Measurements from ENCODE around the gene ITGAL. TPM values are rescaled to one million over a fixed set of nuclear protein-coding genes. Genes with fewer than 3 reads are reported as not detected.
"Not testable (repeated sequence)": the region's sequence is repeated elsewhere in the genome, so short reads cannot be mapped to it uniquely, and the experiment has no call there.

The ITGAL gene
- total RNA-seq, 4 donors from 2014 or later, result 0.56 to 4.6 (median 2.8) TPM

DNA sequence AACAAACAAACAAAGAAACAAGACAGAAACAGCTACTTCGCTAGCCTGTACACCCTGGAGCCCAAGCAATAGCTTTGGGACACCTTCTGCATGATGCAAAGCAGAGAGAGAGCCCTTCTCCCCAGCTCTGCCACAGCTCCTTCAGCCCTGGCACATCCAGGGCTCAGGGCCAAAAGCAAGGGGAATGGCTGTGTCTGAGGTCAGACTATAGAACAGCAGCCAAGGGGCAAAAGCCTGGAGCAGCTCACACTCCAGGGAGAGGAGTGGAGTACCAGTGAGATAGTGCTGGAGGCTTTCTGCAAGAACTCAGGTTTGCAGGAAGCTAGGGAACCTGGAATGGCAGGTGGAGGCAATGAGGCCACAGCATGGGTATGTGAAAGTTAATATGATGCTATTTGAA, 15.3 kb upstream of the ITGAL start:
- H3K4me1 ChIP-seq, result no peaks in the 10 kb centered on the region
- no peaks in the 10 kb centered on the region for H3K27me3 ChIP-seq
- H3K36me3 ChIP-seq, result no peaks in the 10 kb centered on the region
- intact Hi-C loops (cut with DNase I), result no loop called here
- DNase-seq, result no peak
- TF ChIP-seq POLR2A (IDR thresholded peaks at IDR 0.05) (no peak), CTCF (IDR thresholded peaks at IDR 0.05) (no peak)
- H3K9me3 ChIP-seq, result no peaks in the 10 kb centered on the region
- 83% methylated on average over 1 of the region's 1 CpG for WGBS, 2 donors
- no peak overlapping the region for H3K27ac ChIP-seq
- H3K4me3 ChIP-seq (replicated peaks in 1 of 3), result no peak overlapping the region

DNA sequence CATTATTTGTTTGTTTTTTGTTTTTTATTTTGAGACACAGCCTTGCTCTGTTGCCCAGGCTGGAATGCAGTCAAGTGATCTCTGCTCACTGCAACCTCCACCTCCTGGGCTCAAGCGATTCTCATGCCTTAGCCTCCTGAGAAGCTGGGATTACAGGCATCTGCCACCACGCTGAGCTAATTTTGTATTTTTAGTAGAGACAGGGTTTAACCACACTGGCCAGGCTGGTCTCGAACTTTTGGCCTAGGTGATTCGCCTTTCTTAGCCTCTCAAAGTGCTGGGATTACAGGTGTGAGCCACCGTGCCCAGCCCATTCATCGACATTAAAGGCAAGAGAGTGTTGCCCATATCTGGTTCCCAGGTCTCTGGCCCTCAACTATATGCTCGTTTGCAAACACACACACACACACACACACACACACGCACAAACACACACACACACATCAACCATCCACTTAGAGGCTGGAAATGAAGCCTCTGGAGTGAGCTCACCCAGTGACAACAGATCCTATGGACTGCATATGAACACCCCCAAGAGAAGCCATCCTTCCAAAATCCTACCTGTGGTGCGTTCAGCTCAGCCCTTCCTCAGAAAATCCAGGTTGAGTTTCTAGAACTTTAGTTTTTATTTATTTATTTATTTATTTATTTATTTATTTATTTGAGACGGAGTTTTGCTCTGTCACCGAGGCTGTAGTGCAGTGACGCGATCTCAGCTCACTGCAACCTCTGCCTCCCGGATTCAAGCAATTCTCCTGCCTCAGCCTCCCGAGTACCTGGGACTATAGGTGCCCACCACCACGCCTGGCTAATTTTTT, 14.6 kb upstream of the ITGAL start:
- 89 to 92% methylated on average over 16 of the region's 16 CpGs for WGBS, 2 donors
- no peaks in the 10 kb centered on the region for H3K9me3 ChIP-seq
- no peaks in the 10 kb centered on the region for H3K4me1 ChIP-seq
- TF ChIP-seq CTCF (IDR thresholded peaks at IDR 0.05) (no peak), POLR2A (IDR thresholded peaks at IDR 0.05) (no peak)
- H3K36me3 ChIP-seq, result no peaks in the 10 kb centered on the region
- intact Hi-C loops (cut with DNase I), result no loop called here
- H3K4me3 ChIP-seq (replicated peaks in 1 of 3), result no peak overlapping the region
- no peak for DNase-seq
- no peak overlapping the region for H3K27ac ChIP-seq
- no peaks in the 10 kb centered on the region for H3K27me3 ChIP-seq

DNA sequence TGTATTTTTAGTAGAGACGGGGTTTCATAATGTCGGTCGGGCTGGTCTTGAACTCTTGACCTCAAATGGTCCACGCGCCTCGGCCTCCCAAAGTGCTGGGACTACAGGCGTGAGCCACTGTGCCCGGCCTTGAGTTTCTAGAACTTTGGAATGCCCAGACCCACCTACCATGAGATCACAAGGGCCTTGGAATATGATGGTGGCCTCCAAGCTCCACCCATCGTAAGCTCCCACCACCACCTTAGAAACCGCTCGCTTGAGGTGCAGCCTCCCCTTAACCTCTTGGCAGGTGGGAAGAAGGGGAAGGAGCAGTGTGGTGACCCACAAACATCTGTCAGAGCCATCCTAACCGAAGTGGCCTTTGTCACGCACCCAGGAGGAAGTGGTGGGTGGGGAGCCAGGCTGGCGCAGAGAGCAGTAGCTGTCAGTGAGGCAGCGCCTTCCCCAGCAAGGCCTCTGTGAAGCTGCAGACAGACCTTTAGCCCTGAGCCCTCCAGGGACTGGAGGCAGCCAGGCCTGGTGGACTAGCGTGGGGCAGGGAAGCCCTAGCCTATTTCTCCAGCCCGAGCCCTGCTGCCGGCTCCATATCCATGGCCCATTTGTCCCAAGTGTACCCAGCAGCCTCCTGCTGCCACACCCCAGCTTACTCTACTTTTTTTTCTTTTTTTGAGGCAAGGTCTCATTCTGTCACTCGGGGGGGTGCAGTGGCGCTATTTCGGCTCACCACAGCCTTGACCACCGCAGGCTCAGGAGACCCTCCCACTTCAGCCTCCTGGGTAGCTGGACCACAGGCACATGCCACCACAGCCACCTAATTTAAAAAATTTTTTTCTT, 13.8 kb upstream of the ITGAL start:
- Histone ChIP-seq H3K27ac (no peak overlapping the region), H3K9me3 (no peaks in the 10 kb centered on the region), H3K4me3 (replicated peaks in 1 of 3) (no peak overlapping the region), H3K27me3 (no peaks in the 10 kb centered on the region), H3K36me3 (no peaks in the 10 kb centered on the region), H3K4me1 (no peaks in the 10 kb centered on the region)
- intact Hi-C loops (cut with DNase I), result no loop called here
- DNase-seq, result peak; percentile 8 to 17
- WGBS, 2 donors, result 77 to 83% methylated on average over 20 to 22 of the region's 22 CpGs
- TF ChIP-seq POLR2A (IDR thresholded peaks at IDR 0.05), result no peak
- TF ChIP-seq CTCF (IDR thresholded peaks at IDR 0.05), result no peak

GRCh38 chr16:30459456-30459855, 13.1 kb upstream of the ITGAL start:
- Histone ChIP-seq H3K27ac (no peak overlapping the region), H3K4me1 (no peaks in the 10 kb centered on the region), H3K27me3 (no peaks in the 10 kb centered on the region), H3K9me3 (no peaks in the 10 kb centered on the region), H3K36me3 (no peaks in the 10 kb centered on the region), H3K4me3 (replicated peaks in 1 of 3) (no peak overlapping the region)
- no peak for TF ChIP-seq CTCF (IDR thresholded peaks at IDR 0.05)
- TF ChIP-seq POLR2A (IDR thresholded peaks at IDR 0.05), result no peak
- intact Hi-C loops (cut with DNase I), result no loop called here
- WGBS, 2 donors, result 82% methylated on average over 11 of the region's 11 CpGs
- DNase-seq, result no peak

DNA sequence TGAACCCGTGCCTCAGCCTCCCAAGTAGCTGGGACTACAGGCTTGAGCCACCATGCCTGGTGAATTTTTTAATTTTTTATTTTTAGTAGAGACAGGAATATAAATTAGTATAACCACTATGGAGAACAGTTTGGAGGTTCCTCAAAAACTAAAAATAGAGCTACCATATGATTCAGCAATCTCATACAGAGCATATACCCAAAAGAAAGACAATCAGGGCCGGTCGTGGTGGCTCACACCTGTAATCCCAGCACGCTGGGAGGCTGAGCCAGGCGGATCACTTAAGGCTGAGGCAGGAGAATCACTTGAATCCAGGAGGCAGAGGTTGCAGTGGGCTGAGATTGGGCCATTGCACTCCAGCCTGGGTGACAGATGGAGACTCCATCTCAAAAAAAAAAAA, 11.1 kb upstream of the ITGAL start:
- H3K36me3 ChIP-seq; H3K9me3 ChIP-seq; DNase-seq; H3K27me3 ChIP-seq; H3K4me1 ChIP-seq; H3K4me3 ChIP-seq (replicated peaks in 1 of 3); H3K27ac ChIP-seq; intact Hi-C loops (cut with DNase I): not testable (repeated sequence)
- WGBS, 2 donors, result 92 to 94% methylated on average over 5 of the region's 5 CpGs
